Right kidney (tissue), 9 donors: ENCODE results near the gene RGR.

ENCODE experiments used
- DNase-seq: peaks from one replicate; pipeline ENCODE4 v3.0.0-alpha.2; 2016
- long read RNA-seq, 8 donors: transcript quantifications; one replicate each; lab custom pipeline, GENCODE V29; 2026

The RGR gene, protein sequence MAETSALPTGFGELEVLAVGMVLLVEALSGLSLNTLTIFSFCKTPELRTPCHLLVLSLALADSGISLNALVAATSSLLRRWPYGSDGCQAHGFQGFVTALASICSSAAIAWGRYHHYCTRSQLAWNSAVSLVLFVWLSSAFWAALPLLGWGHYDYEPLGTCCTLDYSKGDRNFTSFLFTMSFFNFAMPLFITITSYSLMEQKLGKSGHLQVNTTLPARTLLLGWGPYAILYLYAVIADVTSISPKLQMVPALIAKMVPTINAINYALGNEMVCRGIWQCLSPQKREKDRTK
- long read RNA-seq, donor 1, result 0 reads
- long read RNA-seq, donor 2, result 0 reads
- long read RNA-seq, donor 3, result 0 reads
- long read RNA-seq, donor 4, result 0 reads
- long read RNA-seq, donor 5, result 0 reads
- long read RNA-seq, donor 6, result 0 reads
- long read RNA-seq, donor 7, result 0 reads
- long read RNA-seq, donor 8, result 0 reads

DNA sequence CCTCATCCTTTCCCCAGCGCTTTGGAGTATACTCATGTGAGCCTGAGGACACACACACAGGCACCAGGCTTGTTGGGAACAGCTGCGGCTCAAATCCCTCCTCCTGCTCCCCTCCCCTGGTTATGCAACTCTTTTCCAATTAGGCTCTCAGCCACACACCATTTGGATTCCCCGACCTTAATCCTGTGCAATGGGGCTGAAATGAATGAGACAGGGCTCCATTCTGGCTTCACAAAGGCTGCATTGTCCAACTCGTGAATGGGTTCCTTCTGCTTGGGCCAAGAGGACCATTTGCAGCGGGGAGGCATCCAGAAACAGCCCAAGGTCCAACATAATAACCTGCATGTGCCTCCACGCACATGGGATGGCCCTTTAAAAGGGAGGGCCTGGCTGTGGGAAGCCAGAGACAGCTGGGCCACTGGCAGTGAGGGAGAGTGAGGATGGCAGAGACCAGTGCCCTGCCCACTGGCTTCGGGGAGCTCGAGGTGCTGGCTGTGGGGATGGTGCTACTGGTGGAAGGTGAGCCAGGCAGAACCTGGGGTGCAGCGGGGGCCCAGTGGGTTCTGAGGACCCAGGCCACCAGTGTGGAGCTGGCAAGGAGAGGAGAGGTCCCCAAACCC lies at the start of gene RGR:
Gene RGR (plus strand): TSS at position 403 of the 620 bp plus-strand sequence. CDS start 38 bp downstream, at position 441.
- DNase-seq, result no peak

DNA sequence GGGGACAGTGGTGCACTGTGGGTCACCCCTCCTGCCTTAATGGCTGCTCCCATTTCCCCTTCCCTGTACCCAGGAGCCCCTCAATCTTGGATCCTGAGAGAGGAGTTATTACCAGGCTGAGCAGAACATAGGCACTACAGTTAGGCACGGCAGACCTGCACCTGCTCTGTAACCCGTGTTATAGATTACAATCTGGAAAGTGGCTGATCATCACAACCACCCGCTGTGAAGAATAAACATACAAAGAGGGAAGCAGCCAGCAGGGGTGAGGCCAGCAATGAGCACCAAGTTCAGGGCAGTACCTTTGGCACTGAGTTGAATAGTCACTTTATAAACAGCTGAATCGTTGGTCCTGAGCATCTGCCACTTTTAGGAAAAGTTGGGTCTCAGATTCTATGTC lies 48.8 kb upstream of the RGR start:
- DNase-seq, result no peak

DNA sequence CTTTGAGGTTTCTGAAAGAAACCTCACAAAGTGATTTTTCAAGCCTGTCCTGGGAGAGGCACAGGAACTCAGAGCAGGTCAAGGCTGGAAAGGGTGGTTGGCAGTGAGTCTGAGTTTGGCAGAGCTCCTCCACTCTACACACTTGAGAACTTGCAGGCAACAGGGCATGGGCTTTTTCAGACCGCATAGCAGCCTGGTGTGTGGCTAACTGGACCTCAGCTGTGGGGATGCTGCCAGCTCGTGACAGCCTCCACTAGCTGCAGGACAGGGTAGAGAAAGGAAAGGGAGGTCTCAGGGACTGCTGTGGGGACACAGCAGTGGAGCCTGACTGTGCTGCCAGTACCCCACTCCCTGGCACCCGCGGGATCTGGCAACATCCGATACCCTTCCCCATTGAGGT lies 47.9 kb upstream of the RGR start:
- DNase-seq, result no peak

DNA sequence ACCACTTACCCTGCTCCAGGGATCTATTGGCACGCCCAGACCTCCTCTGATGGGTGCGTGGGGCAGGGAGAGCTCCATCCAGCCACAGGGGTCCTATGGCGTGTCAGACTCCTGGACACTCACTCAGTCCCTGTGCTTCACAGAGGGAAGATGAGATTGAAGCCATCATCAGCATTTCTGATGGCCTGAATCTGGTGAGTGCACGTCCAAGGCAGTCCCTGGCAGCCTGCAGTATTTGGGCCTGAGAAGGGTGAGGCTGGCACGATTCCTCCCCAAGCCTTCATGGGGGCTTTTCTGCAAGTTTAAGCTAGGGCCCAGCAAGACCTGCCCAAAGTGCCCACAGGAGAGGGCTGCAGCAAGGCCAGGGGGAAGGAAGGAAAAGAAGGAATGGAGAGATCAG lies 47.2 kb upstream of the RGR start:
- no peak for DNase-seq

DNA sequence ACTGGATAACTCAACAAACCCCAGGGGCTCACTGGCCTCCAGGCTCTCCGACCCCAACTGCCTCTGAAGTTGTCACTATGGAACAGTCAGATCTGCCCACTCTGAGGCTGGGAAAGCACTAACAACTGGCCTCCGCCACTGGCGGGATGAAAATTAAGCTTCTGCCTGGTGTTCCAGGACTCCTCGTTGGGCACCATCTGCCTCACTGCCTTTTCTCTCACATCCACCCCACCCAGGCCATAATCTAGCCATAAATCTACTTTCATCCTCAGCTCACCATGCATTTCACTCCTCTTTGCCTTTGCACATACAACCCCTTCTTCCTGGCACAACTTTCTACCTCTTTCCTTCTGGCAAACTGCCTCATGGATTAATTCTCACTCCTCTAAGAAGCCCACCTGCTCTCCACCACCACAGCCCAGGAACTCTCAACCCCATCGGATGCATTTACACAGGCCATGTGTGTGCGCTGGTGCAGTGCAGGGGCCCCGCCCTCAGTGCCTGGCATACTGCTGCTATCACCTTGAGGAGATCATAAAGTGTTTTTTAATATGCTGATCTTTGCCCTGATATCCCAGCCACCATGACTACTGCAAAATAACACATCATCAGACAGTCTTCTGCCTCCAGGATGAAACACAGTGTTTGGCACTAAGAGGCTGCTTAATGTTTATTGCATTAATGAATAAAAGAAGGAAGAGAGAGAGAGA lies 46.5 kb upstream of the RGR start:
- DNase-seq, result no peak

DNA sequence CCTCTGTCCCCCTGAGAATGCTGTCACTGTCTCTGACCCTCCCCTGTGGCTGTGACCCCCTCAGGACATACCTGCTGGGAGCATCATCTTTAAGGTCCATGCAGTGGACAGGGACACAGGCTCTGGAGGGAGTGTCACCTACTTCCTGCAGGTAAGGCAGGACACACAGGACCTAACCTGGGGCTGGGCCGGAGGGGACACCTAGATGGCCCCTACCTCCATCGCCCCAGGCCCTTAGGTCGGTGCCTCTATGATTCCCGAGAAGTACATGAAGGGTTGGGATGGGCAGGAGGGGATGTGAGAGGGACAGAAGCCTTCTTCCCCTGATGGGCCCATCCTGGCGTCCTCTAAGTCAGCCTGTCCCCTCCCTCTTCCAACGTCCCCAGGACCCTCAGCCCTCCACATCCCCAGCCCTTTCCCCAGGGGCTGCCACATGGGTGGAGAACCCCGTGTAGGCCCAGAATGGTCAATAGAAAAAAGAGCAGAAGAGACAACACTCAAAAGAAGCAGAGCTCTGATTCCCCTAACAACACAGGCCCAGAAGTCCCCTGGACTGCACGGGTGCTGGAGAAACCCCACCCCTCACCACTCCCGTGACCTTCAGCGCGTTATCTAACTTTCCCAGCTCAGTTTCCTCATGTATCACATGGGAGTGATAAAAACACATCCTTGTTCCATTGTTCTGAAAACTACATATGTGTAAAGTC lies 44.2 kb upstream of the RGR start:
- no peak for DNase-seq

DNA sequence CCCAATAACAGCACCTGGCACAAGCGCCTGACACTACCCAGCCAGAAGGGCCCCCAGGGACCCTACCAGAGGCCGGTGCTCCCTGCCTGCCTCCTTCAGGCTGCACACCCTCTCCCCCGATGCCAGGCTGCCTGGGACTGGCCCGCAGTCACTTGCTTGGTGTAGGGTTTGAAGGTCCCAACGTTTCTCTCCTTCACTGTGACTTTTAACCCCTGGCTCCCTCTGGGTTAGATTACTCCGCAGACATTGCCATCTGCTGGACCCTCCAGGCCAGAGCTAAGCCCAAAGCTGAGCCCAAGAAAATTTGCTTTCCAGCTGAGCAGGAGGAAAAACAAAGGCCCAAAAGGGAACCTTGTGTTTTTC lies 43.6 kb upstream of the RGR start:
- no peak for DNase-seq

DNA sequence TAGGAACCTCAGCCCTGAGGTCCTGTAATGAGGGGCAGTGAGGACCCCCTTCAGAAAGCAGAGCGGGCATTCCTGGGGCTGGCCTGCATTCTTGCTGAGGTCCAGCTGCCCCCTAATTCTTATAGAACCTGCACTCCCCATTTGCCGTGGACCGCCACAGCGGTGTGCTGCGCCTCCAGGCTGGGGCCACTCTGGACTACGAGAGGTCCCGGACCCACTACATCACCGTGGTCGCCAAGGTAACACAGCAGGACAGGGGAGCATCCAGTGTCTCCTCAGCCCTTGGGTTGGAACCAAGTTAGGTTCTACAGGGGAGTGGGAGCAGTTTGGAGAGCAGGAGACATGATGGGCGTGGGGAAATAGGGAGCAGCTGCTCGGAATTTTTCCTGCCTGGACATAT lies 43.2 kb upstream of the RGR start:
- DNase-seq, result no peak

DNA sequence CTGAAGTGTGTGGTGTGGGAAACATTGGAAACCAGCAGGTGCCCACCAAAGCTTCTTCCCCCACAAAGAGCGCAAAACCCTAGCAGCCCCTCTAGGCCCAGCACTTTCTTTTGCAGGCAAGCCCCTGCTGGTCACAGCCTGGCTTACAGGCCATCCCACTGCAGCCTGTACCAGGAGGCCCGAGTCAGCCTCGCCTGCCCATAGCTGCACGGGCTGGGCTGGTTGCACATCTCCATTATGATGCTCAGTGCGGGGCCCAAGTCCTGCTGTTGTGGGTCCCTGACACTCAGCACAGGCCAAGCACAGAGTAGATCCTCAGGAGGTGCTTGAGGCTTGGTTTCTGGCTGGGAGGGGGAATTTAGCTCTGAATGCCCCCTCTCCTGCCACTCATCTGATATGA lies 42.5 kb upstream of the RGR start:
- DNase-seq, result no peak

DNA sequence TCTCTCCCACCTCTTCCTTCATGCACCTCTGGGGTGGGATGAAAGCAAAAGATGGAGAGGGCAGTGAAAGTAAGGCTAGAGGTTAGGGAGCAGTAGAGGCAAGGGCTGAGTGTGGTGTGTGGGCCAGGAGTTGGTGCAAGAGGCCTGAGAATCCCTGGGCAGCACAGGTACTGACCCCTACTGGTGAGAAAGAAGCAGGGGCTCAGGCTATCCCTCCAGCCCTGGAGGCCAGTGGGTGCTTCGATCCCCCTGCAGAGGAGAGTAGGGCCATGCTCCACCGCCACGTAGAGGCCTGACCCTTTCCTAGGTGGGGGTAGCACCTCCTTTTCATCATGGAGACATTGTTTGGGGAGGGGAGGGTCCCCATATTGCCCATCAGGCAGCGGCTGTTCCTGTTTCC lies 40.7 kb upstream of the RGR start:
- no peak for DNase-seq

DNA sequence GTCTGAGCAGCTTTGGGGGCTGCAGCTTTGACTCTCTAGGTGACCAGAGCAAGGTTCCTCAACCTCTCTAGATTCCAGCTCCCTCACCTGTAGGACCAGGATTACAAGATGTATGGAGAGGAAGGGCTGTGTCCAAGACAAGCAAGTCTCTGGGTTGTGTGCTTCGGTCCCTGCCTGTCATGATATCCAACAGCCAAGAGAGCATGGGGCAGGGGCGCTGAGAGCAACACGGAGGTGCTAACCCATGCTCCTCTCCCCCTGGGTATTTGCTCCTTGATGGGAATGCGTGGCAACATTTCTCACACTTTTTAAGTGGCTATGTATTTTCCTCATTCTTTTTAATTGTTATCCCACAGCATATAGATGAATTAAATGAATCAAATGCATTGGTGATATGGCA lies 40.2 kb upstream of the RGR start:
- no peak for DNase-seq

DNA sequence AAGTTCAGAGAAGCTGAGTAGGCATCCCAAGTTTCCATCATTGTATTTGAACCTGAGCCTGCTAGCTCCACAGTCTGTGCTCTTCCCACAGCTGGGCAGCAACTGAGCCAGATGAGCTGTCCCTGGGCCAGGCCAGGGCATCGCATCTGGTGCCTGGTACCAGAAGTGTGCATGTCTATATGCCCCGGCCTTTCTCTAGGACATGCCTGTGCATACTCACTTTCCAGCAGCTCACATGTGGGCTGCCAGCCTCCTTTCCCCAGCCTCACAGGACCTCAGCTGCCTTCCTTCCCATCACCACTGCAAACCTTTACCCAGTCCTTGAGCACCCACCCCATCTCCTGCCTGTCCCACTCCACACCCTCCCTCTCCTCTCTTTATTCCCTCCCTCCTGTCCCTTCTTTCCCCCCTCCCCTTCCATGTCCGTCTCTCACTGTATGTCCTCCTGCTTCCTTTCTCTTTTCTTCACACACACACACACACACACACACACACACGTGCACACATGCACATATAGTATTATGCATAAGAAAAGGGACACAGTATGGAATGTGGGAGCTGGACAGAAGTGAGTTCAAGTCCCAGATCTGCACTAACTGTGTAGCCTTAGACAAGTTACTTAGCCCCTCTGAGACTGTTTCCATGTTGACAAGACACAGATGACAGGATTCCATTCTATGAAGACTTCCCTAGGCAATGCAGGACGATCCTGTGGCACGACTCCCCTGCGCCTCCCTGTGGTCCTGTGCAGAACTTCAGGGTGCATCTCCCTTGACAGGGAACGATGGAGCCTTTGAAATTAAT lies 39.6 kb upstream of the RGR start:
- peak; percentile 15 for DNase-seq

DNA sequence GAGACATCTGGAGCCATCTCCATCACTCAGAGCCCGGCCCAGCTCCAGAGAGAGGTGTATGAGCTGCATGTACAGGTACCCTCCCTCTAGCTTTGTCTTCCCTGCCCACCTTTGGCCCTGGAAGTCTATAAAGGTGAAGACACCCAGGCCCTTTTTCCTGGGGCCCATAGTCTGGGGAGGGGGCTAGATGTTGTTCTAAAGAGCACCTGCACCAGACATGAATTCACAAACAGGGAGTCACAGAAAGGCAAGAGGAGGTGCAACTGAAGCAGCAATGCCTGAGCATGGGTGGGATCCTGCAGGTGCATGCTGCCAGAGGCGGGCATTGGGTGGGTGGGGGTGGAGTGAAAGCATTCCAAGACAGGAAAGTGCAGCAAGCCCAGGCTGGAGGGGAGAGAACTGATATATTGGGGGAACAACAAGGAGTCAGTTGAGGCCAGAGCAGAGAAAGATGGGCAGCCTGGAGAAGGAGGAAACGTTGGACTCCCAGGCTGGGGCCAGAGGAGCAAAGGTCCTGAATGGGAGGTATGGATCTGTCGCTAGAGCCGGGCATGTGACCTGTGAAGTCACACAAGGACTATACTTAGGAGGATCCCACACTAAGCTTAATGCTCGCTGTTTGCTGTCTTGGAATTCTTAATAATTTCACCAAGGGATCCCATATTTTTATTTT lies 38.9 kb upstream of the RGR start:
- no peak for DNase-seq

DNA sequence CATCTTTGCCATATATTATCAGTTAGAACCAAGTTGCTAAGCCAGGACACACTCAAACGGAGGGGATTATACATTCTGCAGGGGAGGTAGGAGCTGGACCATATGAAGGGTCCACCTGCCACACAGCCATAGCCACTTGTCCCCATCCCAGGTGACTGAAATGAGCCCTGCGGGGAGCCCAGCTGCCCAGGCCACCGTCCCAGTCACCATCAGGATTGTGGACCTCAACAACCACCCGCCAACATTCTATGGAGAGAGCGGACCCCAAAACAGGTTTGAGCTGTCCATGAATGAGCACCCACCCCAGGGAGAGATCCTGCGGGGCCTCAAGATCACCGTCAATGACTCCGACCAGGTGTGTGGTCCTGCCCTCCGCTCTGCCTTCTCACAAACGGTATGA lies 36.8 kb upstream of the RGR start:
- DNase-seq, result no peak

DNA sequence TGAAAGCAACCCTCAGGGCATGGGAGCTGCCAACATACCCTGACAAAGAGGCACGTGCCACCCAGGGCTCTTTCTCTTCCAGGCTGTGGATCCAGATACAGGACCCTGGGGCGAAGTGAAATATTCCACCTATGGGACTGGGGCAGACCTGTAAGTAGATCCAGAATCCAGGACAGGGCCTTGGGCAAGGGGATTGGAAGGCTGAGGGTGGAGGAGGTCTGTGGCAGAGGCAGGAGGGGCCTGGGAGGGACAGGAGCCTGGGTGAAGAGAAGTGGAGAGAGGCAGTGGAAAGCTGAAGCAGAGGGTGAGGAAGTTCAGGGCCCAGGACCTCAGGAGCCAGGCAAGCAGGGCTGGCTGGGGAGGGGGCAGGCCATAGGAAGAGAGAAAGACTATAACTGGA lies 33.3 kb upstream of the RGR start:
- no peak for DNase-seq

DNA sequence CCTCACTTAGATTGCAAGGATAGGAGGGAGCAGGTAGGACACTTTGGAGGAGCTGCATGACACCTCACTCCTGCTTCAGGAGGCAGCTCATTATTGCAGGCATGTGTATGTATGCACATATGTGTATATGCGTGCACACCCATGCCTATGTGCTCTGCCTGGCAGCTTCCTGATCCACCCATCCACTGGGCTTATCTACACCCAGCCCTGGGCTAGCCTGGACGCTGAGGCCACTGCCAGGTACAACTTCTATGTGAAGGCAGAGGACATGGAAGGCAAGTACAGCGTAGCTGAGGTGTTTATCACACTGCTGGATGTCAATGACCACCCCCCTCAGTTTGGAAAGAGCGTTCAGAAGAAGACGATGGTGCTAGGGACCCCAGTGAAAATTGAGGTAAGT lies 32.8 kb upstream of the RGR start:
- no peak for DNase-seq

DNA sequence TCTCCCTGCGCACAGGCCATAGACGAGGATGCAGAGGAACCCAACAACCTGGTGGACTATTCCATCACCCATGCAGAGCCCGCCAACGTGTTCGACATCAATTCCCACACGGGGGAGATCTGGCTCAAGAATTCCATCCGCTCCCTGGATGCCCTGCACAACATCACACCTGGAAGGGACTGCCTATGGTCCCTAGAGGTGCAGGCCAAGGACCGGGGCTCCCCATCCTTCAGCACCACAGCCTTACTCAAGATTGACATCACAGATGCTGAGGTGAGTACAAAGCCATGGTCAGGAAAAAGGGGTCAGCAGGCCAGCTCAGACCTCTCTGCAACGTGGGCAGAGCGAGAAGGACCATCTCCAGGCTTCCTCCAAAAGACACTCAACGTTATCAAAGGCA lies 31.8 kb upstream of the RGR start:
- DNase-seq, result no peak

DNA sequence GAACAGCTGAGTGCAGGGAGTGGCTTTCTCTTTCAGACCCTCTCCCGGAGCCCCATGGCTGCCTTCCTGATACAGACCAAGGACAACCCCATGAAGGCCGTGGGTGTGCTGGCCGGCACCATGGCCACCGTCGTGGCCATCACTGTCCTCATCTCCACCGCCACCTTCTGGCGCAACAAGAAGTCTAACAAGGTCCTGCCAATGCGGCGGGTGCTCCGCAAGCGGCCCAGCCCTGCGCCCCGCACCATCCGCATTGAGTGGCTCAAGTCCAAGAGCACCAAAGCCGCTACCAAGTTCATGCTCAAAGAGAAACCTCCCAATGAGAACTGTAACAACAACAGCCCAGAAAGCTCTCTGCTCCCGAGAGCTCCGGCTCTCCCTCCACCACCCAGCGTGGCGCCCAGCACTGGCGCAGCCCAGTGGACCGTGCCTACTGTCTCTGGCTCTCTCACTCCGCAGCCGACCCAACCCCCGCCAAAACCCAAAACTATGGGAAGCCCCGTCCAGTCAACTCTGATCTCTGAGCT lies 30.7 kb upstream of the RGR start:
- DNase-seq, result no peak

DNA sequence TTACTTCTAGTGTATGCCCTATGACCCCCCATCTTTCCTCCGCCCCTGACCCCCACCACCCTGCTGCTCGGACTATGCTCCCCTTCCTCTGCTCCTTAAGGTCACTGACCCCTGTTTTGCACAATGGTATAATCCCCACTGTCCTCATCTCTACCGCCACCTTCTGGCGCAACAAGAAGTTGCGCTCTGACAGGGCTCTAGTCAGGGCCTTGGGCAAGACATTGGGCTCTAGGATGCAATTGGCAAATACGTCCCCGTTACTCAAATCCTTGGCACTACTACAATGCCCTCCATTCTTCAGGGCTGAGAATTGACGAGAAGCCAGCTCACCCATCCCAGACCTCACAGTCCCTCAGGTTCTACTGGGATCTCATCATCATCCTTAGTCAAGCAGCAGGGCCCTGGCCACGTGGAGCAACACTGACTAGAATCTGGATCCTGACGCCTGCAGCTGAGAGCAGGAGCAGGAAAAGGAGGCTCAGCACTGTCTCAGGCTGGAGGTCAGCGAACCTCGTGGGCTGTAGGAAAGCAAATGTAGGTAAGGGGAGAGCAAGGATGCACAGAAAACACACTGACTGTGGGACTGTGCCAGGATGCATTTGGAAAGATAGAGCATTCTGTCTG lies 30.1 kb upstream of the RGR start:
- no peak for DNase-seq

DNA sequence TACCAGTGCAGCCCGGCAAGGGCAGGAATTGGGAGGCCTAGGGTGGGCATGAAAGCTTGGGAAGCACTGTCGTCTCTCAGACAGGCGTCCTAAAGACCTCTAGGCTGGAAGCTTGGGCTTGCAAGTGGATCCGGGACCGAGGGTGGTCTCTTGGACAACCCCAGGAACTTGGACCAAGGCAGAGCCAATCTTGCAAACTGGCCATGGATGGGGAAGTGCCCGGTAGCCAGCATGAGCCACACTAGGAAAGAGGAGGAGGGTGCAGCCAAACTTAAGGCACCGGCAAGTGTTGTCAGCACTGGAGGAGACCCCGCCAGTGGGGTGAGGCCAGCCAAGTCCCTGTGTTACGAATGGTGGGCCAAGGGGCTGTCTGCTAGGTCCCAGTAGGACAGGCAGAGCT lies 28.0 kb upstream of the RGR start:
- no peak for DNase-seq

DNA sequence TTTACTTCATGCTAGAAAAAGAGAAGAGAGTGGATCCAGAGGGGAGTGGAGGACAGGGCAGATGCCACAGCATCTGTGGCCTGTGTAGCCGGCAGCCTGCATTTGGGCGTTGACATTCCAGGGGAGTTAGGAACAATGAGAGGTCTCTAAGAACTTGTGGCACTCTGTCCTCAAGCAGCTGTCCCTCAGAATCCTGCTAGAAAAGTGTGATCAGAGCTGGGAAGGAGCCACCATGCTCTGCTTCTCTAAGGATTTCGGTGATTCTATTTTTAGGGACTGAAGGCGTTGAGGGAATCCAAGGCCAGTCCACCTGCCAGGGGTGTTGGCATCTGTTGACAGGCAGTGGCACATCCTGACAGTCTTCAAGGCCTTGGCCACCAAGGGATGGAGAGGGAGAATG lies 27.1 kb upstream of the RGR start:
- no peak for DNase-seq
